NCI-H446 (cell line): ENCODE data around the gene VPS37C.
A peak's percentile ranks its signal among the peaks of the same experiment; 100 is the strongest.
"Not testable (repeated sequence)": the region's sequence is repeated elsewhere in the genome, so short reads cannot be mapped to it uniquely, and the experiment has no call there.

ENCODE experiments used
- DNase-seq, 2 experiments: peaks; one replicate each; lab custom pipeline; 2025; lab: John Stamatoyannopoulos, UW

Gene VPS37C

DNA sequence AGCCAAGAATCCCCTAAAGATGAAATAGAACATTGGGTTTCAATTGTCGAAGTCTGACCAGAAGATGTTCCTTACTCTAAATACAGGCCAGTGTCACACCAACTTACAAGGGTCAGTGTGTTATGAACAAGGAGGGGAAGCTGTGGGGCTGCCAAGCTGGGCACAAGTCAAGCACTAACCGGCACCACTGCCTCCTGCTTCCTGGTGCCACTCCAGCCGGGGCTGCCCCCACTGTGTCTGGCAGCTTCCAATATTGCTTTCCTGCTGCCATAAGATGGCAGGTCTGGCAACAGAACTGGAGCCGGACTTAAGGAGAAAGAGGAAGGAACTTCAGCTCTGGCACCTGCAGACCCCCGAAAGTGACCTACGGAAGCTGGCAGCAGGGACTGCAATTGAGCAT is 13.7 kb upstream of the VPS37C start:
- no peak for DNase-seq

- DNase-seq, result no peak
Measured at GRCh38 chr11:61174273-61174672, 13.0 kb upstream of the VPS37C start.

DNA sequence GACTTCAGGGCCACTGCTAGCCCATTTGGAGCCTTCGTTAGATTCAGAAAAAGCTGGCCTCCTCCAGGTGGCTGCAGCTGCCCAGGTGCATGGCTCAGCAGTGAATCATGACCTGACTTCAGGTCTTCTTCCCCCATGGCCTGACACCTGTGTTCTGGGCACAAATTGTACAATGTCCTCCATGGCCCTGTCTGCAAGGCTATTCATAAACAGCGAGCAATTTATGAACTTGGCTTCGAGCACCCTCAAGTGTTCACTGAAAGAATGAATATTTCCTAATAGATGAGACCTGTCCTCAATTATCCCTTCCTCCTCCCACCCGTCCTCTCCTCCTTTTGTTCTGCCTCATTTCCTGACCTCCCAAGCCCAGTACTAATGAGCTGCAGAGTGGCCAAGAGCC is 12.2 kb upstream of the VPS37C start:
- peak in 1 of 2 experiments; percentile 60 for DNase-seq

GRCh38 chr11:61172888-61173287 is 11.7 kb upstream of the VPS37C start:
- DNase-seq, result no peak

- DNase-seq, result no peak
Measured at GRCh38 chr11:61172356-61172755, 11.1 kb upstream of the VPS37C start.

GRCh38 chr11:61171907-61172306 is 10.7 kb upstream of the VPS37C start:
- DNase-seq, result no peak

DNA sequence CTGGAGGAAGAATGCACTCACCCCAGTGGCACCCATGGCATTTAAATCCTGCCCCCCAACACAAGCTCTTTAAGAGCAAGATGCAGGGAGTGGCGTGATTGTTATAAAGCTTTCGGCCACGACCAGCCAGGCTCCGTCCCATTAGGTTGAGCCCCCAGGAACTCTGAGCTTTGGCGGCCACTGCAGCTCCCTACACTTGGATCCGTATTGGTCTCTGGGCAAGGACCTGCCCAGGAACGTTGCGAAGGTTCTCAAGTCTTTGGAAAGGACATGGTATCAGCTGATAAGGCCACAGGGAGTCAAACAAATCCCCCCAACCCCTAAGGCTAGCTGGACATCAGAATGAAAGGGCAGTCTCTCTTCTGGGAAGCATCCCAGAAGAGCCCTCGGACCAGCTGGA is 9.3 kb upstream of the VPS37C start:
- DNase-seq, result no peak

DNA sequence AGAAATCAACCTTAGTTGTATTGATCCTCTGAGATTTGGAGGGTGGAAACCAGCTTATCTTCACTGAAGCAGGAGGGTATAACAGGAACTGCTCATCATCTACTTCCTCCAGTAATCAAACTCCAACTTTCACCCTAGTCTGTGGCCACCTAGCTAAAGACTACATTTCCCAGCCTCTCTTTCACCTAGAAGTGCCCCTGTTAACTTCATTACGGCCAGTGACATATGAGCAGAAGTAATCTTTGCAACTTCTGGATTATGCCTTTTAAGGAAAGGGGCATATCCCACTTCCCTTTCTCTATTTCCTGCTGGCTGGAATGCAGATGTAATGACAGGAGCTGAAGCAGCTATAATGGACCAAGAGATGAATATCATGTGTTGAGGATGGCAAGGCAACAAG is 7.6 kb upstream of the VPS37C start:
- no peak for DNase-seq

- DNase-seq, result no peak
Measured at GRCh38 chr11:61168042-61168688, 6.9 kb upstream of the VPS37C start.

- not testable (repeated sequence) for DNase-seq
Measured at GRCh38 chr11:61166331-61166730, 5.1 kb upstream of the VPS37C start.

DNA sequence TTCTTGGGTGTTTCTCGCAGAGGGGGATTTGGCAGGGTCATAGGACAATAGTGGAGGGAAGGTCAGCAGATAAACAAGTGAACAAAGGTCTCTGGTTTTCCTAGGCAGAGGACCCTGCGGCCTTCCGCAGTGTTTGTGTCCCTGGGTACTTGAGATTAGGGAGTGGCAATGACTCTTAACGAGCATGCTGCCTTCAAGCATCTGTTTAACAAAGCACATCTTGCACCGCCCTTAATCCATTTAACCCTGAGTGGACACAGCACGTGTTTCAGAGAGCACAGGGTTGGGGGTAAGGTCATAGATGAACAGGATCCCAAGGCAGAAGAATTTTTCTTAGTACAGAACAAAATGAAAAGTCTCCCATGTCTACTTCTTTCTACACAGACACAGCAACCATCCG is 4.6 kb upstream of the VPS37C start:
- not testable (repeated sequence) for DNase-seq

DNA sequence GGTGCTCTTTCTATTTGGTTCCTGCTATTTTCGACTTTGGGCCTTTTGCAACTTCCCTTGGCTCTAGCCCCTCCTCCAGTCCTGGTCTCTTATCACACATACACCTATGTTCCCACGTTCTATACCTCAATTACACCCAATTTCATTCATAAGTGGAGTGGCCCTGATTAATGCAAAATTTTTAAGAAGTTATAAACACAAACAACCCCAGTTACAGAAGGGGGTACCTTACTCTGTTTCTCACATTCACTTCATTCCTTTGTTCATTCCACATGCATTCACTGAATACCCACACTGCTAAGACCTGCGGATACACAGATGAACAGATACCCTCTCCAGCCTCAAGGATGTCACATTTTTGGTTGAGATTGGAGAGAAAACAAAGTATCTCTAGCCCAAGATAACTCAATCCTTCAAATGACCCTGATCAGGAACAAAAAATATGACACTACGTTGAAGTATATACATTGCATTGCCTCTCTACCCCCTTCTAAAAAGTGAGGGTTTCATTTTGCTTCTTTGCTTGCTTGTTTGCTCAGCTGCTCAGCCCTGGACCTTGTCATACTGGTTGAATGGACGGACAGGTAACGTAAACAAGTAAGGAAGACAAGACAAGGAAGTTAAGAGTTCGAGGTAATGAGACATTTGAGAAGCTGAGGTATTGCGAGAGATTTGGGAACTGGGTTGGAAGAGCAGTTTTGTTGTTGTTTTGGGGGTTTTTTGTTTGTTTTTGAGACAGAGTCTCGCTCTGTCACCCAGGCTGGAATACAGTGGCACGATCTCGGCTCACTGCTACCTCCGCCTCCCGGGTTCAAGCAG is 3.6 kb upstream of the VPS37C start:
- no peak for DNase-seq

- no peak for DNase-seq
Measured at GRCh38 chr11:61163714-61164605, 2.7 kb upstream of the VPS37C start.

DNA sequence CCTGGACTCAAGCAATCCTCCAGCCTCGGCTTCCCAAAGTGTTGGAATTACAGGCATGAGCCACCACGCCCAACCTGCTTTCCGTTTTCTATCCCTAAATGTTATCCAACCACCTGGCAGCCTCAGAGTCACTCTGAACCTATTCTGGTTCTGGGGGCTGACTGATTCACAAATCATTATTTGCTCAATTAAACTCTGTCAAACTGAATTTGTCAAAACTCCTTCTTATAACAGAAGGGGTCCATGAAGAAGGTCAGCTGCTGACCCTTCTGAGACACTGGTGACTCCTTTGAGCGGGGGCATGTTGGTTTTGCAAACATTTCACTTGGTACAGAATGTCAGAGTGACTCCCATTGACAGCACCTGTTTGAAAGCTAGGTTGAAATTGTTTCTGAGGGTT is 1.8 kb upstream of the VPS37C start:
- DNase-seq, result no peak

DNA sequence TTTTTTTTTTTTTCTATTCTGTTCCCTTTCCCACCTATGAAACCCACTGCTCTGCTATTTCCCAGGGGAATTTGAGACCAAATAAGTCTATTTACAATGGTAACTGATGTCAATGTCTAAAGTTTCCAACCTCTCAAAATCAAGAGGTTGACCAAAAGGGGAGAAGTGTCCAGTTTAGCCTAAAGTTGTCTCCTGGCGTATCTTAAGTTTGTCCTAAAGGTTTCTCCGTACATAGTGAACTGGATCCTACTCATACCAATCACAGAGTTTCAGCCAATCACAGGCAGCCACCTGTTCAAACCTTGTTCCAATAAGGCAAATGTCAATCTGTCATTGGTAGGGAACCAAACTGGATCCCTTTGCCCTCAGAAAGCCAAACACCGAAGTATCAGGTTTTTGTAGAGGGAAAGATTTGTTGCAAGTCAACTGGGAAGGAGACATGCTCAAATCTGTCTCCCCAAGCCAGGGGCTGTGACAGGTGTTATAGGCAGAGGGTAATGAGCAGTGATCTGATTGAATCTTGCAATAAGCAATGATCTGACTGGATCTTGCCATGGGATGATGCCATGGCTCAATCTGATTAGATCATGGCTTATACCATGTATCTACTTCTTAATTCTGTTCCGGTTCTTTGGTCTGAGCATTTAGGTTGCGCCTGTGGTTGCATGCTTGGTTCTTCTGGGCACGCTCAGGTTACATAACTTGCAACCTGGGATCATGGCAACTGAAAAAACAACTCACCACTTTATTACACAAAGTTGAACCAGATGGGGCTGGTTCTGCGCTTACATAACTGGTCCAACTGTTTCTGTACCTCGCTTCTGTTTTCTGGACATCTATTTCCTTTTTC is 1.1 kb upstream of the VPS37C start:
- peak; percentile 33 to 37 for DNase-seq

DNA sequence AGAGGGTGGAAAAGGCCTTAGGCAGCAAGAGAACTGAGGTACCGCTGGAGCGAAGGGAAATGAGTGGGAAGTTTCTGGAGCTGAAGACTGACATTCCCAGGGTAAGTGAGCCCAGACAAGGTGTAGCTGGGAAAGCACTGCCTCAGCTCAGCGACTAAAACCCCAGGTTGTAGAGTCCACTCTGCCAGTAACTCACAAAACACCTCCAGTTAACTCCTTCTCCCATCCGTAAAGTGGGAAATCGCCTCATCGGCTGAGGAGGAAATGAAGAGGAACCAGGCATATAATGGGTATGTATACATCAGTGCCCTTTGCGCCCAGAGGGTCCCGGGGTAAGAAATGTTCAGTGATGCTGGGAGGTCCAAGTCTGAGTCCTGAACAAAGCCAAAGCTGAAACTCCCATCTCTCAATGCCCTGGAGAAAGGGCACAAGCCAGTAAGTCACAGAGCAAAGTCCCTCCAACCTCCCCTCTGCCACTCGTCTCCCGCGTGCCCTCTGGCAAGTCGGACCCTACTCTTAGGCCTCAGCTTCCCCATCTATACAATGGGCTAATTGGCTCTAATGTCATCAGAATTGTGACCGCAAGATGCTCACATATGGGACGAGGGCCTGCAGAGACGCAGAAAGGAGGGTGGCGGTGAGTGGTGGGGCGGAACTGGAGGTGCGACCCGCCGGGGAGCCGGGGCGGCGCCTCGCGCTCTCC is 588 bp downstream of the VPS37C start:
- no peak for DNase-seq

- no peak for DNase-seq
Measured at GRCh38 chr11:61158691-61159381, 2.4 kb downstream of the VPS37C start.

DNA sequence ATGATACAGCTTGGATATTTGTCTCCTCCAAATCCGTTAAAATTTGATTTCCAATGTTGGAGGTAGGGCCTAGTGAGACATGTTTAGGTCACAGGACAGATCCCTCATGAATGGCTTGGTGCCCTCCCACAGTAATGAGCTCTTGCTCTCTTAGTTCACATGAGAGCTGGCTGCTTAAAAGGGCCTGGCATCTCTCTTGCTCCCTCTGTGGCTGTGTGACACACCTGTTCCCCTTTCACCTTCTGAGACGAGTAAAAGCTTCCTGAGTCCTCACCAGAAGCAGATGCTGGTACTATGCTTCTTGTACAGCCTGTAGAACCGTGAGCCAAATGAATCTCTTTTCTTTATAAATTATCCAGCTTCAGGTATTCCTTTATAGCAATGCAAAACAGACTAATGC is 3.5 kb downstream of the VPS37C start:
- no peak for DNase-seq

GRCh38 chr11:61155741-61156140 is 5.5 kb downstream of the VPS37C start:
- no peak for DNase-seq

DNA sequence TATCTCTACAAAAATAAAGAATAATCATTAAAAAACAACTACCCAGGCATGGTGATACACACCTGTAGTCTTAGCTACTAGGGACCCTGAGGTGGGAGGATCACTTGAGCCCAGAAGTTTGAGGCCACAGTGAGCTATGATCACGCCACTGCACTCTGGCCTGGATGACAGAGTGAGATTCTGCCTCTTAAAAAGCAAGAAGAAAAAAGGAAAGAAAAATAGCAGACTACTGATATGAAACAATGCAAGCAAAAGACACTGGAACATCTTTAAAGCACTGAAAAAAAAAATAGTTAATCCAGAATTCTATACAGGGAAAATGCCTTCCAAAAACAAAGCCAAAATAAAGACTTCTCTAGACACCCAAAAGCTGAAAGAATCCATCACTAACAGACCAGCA is 5.9 kb downstream of the VPS37C start:
- DNase-seq, result no peak
